ENCODE data around the gene COMMD1.

DNA sequence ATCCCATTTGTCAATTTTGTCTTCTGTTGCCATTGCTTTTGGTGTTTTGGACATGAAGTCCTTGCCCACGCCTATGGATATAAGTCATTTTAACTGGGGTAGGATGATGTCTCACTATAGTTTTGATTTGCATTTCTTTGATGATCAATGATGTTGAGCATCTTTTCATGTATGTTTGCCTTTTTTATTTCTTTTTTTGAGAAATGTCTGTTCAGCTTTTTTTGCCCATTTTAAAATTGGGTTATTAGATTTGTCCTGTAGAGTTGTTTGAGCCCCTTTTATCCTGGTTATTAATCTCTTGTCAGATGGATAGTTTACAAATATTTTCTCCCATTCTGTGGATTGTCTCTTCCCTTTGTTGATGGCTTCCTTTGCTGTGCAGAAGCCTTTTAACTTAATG is 75.3 kb downstream of the COMMD1 start:
- TF ChIP-seq, protein P1, sequence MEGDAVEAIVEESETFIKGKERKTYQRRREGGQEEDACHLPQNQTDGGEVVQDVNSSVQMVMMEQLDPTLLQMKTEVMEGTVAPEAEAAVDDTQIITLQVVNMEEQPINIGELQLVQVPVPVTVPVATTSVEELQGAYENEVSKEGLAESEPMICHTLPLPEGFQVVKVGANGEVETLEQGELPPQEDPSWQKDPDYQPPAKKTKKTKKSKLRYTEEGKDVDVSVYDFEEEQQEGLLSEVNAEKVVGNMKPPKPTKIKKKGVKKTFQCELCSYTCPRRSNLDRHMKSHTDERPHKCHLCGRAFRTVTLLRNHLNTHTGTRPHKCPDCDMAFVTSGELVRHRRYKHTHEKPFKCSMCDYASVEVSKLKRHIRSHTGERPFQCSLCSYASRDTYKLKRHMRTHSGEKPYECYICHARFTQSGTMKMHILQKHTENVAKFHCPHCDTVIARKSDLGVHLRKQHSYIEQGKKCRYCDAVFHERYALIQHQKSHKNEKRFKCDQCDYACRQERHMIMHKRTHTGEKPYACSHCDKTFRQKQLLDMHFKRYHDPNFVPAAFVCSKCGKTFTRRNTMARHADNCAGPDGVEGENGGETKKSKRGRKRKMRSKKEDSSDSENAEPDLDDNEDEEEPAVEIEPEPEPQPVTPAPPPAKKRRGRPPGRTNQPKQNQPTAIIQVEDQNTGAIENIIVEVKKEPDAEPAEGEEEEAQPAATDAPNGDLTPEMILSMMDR (optimal IDR thresholded peaks at IDR 0.05 in 1 of 3, IDR thresholded peaks at IDR 0.05 in 1 of 3, conservative IDR thresholded peaks at IDR 0.05 in 1 of 3; ENCODE audit: extremely low read depth in 1 of 3, insufficient read depth in 2 of 3, low read length in 3 of 3): no peak
- TF ChIP-seq EZH2 (IDR thresholded peaks at IDR 0.05; ENCODE audit: low read length): no peak
